ENCODE data around the gene RAB22A.

GRCh38 chr20:58339741-58340140 lies 30.2 kb downstream of the RAB22A start:
- TF ChIP-seq POLR2A (IDR thresholded peaks at IDR 0.05) (no peak), CTCF (IDR thresholded peaks at IDR 0.05) (no peak), EP300 (IDR thresholded peaks at IDR 0.05) (no peak), POLR2AphosphoS5 (IDR thresholded peaks at IDR 0.05) (no peak)

Measured in sigmoid colon (tissue), 4 donors.